HG03064 (cell line): ENCODE data around the gene ARHGAP15.

Experiments
- ATAC-seq: cut with Tn5 transposase; IDR thresholded peaks from one replicate; pipeline ENCODE4 v1.9.1; 2021; ENCODE audit warnings: low read depth; ENCODE audit not compliant: unreplicated experiment

Gene ARHGAP15

GRCh38 chr2:143475041-143475776, 346.0 kb downstream of the ARHGAP15 start:
- ATAC-seq, result no peak

DNA sequence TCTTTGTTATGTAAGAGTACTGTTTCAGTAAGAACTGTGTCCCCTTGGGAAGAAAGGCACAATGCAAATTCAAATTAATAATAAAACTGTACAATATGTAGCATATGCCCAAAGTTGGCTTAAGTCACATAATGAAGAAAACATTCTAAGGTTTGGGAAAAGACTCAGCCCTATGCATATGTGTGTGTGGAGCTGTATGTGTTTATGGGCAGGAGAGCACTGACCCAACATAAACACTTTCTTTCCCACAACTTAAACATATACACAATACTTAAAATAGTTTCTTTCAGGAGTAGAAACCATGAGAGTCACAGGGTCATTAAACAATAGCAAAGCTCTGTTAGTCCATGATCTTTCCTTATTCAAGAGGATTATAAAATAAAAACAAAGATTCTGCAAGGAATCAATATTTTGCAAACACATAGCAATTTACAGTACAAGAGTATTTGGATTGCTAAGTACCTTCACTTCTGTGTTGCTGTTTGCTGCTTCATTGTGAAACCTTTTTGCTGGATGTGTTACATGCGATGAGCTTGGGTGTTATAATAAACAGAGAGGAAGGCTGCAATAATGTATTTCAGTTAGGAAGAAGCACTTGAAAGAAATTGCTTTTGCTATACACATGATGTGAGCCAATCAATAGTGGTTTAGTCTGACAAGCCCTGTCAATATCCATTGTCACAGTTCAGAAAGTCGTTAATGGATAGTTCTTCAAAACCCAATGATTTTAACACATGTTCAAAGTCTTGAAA, 347.3 kb downstream of the ARHGAP15 start:
- no peak for ATAC-seq

- no peak for ATAC-seq
These were observed 348.7 kb downstream of the ARHGAP15 start for GRCh38 chr2:143477714-143478443.

DNA sequence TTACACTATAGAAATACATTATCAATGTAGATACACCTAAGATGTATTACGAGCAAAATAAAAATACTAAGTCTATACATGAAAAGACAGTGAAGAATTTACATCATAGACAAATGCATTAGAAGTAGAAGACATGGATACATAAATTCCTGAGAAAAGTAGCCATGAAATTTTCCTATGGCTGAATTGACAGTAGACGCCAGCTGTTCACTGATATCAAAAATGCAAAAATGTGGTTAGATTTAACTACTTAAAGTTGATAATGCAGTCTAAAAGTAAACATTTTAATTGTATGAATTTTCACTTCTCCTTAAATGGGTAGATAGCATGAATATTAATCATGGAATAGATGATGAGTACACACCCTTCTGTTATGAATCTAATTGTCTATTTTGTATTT, 350.9 kb downstream of the ARHGAP15 start:
- ATAC-seq, result no peak

DNA sequence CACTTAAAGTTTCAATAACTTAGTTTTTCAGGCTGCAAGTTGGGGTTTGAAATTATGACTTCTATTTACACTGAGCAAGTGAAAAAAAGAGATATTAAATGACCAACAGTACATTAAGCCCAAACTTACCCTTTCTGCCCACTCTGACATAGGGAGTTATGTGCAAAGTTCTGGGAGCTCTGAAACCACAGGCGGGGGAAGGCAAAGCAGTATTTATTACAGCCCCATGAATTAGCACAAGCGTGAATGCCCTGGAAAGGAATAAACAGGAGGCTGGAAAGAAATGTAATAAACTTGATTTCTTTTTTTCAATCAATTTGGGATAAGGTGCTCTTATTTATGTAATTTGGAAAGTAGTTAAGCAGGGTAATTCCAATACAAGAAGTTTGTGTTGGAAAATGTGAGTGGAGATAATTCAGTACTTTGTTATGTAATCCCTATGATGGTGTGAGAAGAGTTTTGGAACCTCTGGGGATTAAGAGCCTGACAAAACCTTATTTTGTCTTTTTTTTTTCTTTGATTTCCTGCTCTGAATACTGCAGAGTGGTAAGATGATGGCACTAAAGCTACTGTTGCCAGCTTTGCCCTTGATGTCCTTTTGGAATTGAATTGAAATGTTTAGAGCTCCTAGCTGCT, 351.5 kb downstream of the ARHGAP15 start:
- ATAC-seq, result no peak

DNA sequence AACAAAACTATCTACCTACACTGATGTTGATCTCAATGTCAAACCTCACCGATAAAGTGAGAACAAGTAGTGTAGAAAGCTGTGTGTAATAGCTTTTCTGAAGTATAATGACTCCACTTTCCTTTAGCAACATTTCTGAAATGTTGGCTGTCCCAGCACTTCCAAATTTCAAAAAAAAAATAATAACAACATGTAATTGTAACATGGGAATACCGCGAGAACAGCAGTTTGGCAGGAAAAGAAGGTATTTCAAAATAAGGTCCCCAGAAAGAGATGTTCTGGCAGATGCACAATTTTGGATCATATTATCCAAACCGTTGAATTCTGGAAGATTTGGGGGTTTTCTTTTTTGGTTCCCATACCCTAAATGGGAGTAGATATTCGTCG, 352.0 kb downstream of the ARHGAP15 start:
- ATAC-seq, result no peak

GRCh38 chr2:143481733-143482132, 352.5 kb downstream of the ARHGAP15 start:
- ATAC-seq, result no peak

GRCh38 chr2:143482316-143482715, 353.1 kb downstream of the ARHGAP15 start:
- no peak for ATAC-seq

DNA sequence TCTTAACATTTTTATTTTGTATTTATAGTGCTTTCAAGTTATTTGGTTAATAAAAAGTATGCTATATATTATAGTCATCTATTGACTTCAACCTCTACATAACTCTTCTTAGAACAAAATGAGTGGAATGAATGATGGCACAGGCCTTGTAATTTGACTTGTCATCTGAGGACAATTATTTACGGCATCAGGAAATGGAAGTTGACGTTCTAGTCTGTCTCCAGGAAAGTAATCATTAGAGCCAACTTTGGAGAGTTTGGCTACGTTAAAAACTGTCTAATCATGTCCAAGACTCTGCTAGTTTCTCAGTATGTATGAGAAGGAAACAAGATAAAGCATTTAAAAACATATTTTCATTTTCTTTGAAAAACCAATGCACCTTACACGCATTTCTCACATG, 353.6 kb downstream of the ARHGAP15 start:
- ATAC-seq, result no peak

GRCh38 chr2:143486976-143487375, 357.8 kb downstream of the ARHGAP15 start:
- ATAC-seq, result no peak

- no peak for ATAC-seq
These were observed 359.9 kb downstream of the ARHGAP15 start for GRCh38 chr2:143489145-143489544.

DNA sequence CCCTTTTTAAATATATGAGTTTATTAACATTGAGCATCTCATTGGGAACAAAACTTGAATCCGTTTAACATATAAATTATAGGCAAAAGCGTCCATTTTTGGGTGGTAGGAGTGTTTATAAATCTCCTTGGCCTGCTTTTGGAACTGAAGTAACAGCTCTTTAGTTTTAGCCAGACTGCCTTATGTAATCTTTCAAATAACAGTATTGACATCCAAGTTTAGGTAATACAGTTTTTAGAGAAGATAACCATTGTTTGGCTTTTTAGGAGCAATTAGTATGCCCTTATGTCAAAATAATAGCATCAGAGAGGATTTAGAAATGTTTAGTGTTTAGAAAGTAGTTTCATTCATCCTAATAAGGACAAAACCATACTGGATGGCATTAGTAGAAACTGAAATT, 361.9 kb downstream of the ARHGAP15 start:
- ATAC-seq, result no peak

GRCh38 chr2:143493339-143493738, 364.1 kb downstream of the ARHGAP15 start:
- no peak for ATAC-seq

GRCh38 chr2:143497726-143498125, 368.5 kb downstream of the ARHGAP15 start:
- ATAC-seq, result no peak

DNA sequence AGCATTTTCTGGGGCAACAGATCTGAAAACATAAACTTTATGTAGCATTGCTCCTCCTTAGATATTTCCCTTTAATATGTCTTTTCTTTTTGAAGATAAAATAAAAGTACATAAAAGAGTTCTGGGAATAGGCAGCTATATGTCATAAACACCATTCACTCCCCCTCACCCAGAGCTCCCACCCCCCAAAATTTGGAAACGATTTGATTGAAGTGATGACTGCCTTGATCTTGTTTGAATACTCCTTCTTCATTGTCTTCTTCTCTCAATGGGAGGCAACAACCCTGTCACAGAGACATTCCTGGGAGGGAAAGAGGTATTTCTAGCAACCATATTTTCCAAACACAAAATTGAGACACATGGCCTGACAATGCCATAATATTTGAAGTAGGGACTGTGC, 369.3 kb downstream of the ARHGAP15 start:
- ATAC-seq, result no peak

GRCh38 chr2:143499061-143499460, 369.8 kb downstream of the ARHGAP15 start:
- ATAC-seq, result no peak

GRCh38 chr2:143501106-143501676, 372.0 kb downstream of the ARHGAP15 start:
- no peak for ATAC-seq

DNA sequence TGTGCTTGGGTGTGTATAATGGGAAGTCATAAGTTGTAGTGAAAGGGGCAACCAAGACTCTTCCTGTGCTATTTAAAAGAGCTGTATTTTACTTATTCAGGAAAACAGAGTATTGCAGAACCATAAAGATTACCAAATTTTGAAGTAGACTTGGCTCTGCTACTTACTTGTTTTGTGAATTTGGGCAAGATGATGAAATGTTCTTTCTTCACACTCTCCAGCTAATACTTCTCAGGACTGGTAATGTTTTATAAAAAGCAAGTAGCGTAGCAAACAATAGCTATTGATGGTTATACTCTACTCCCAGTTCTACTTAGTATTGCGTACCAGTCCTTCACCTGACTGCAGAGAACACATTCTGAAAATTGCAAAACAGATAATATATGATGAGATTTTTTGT, 374.1 kb downstream of the ARHGAP15 start:
- no peak for ATAC-seq

DNA sequence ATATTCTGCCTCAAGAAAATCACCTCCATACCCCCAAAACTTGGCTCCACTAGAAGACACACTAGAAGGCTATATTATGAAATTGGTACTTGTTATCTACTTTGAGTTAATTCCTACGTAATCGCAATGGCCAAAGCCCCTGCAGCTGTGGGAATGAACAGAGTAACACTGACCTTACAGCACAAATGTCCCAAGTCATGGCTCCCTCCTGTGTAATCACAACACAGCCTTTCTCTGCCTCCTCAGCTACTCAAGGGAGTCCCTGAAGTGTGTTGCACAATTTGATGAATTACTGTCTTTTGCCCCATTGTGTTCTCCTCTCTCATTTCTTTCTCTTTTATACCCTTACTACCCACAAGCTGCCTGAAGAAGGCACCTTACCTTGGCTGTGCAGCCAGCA, 375.2 kb downstream of the ARHGAP15 start:
- no peak for ATAC-seq

DNA sequence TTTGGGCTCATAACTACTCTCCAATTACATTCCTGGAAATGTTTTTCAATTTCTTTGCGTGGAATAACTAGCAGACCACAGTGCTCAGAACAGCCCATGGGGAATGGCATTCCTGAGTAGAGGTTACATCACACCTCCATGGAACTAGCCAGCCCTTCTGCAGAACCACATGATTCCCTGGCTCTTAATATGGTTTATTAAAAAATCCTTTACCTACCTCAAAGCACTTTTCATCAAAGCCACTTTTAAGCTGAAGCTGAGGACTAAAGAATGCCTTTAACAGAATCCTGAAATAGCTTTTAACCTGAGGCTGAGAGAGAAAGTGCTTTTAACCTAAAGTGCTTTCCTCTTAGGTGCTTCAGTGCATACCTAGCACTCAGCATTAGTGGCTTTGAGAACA, 376.3 kb downstream of the ARHGAP15 start:
- ATAC-seq, result no peak

- ATAC-seq, result peak; percentile 79
These were observed 383.9 kb downstream of the ARHGAP15 start for GRCh38 chr2:143513081-143513480.
